ENCODE results near the gene KIF7. TPM values are rescaled to one million over a fixed set of nuclear protein-coding genes. Genes with fewer than 3 reads are reported as not detected.

KIF7 gene
- polyA plus RNA-seq, 1 donor from 2014 or later = 5.2 TPM

DNA sequence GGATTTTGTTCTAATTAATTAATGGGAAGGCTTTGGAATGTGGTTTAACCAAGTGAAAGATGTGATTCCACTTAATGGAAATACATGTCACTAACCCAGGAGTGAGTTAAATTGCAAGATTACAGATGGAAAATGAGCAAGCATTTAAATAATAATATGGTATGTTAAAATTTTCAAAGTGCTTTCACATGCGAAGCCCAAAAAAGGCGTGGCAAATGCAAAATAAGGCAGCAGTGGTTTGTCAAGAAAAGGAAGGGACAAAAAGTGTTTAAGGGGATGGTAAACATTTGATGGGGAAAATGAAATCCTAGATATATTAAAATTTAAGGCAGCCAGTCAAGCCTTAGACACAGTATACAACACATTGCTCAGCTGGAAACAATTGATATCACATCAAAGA lies 77.1 kb downstream of the KIF7 start:
- no peaks in the 10 kb centered on the region for H3K9me2 ChIP-seq (ENCODE audit: insufficient read depth, low read length)
- H3K36me3 ChIP-seq (ENCODE audit: insufficient read depth, low read length) = no peaks in the 10 kb centered on the region
- no peak overlapping the region for H3K9ac ChIP-seq (ENCODE audit: low read length)
- no peaks in the 10 kb centered on the region for H4K20me1 ChIP-seq (ENCODE audit: insufficient read depth)
- H3F3A ChIP-seq (ENCODE audit: insufficient read depth, low read length, poor library complexity, severe bottlenecking) = no peaks in the 10 kb centered on the region
- H3K4me3 ChIP-seq (ENCODE audit: low read length) = no peak overlapping the region
- H2AFZ ChIP-seq (ENCODE audit: low read depth, low read length) = no peak overlapping the region
- no peak overlapping the region for H3K27ac ChIP-seq (ENCODE audit: low read length)
- no peaks in the 10 kb centered on the region for H3K27me3 ChIP-seq (ENCODE audit: insufficient read depth, low read depth, low read length)
- no peak overlapping the region for H3K4me2 ChIP-seq (ENCODE audit: low read length)
- H3K79me2 ChIP-seq (replicated peaks; ENCODE audit: insufficient read depth, low read length) = peaks cover 27% of the 10 kb centered on the region
- H3K9me3 ChIP-seq (ENCODE audit: low read length) = no peaks in the 10 kb centered on the region
- TF ChIP-seq TAF1 (IDR thresholded peaks at IDR 0.05; ENCODE audit: low read depth) = no peak
- TF ChIP-seq SMC3 (conservative IDR thresholded peaks at IDR 0.05; ENCODE audit: poor library complexity) = no peak
- no peak for TF ChIP-seq EP300 (conservative IDR thresholded peaks at IDR 0.05; ENCODE audit: poor library complexity, severe bottlenecking)
- TF ChIP-seq, protein P1, sequence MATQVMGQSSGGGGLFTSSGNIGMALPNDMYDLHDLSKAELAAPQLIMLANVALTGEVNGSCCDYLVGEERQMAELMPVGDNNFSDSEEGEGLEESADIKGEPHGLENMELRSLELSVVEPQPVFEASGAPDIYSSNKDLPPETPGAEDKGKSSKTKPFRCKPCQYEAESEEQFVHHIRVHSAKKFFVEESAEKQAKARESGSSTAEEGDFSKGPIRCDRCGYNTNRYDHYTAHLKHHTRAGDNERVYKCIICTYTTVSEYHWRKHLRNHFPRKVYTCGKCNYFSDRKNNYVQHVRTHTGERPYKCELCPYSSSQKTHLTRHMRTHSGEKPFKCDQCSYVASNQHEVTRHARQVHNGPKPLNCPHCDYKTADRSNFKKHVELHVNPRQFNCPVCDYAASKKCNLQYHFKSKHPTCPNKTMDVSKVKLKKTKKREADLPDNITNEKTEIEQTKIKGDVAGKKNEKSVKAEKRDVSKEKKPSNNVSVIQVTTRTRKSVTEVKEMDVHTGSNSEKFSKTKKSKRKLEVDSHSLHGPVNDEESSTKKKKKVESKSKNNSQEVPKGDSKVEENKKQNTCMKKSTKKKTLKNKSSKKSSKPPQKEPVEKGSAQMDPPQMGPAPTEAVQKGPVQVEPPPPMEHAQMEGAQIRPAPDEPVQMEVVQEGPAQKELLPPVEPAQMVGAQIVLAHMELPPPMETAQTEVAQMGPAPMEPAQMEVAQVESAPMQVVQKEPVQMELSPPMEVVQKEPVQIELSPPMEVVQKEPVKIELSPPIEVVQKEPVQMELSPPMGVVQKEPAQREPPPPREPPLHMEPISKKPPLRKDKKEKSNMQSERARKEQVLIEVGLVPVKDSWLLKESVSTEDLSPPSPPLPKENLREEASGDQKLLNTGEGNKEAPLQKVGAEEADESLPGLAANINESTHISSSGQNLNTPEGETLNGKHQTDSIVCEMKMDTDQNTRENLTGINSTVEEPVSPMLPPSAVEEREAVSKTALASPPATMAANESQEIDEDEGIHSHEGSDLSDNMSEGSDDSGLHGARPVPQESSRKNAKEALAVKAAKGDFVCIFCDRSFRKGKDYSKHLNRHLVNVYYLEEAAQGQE (IDR thresholded peaks at IDR 0.05; ENCODE audit: borderline replicate concordance) = no peak
- TF ChIP-seq EZH2 (IDR thresholded peaks at IDR 0.05; ENCODE audit: borderline replicate concordance, insufficient read depth, low read length, poor library complexity, severe bottlenecking) = no peak
- TF ChIP-seq, protein P2, sequence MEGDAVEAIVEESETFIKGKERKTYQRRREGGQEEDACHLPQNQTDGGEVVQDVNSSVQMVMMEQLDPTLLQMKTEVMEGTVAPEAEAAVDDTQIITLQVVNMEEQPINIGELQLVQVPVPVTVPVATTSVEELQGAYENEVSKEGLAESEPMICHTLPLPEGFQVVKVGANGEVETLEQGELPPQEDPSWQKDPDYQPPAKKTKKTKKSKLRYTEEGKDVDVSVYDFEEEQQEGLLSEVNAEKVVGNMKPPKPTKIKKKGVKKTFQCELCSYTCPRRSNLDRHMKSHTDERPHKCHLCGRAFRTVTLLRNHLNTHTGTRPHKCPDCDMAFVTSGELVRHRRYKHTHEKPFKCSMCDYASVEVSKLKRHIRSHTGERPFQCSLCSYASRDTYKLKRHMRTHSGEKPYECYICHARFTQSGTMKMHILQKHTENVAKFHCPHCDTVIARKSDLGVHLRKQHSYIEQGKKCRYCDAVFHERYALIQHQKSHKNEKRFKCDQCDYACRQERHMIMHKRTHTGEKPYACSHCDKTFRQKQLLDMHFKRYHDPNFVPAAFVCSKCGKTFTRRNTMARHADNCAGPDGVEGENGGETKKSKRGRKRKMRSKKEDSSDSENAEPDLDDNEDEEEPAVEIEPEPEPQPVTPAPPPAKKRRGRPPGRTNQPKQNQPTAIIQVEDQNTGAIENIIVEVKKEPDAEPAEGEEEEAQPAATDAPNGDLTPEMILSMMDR (IDR thresholded peaks at IDR 0.05; ENCODE audit: poor library complexity, severe bottlenecking) = no peak
- TF ChIP-seq MXI1 (conservative IDR thresholded peaks at IDR 0.05; ENCODE audit: poor library complexity, severe bottlenecking) = no peak
- no peak for TF ChIP-seq RAD21 (conservative IDR thresholded peaks at IDR 0.05)
- TF ChIP-seq POLR2AphosphoS5 (IDR thresholded peaks at IDR 0.05) = no peak

Other genes with a start within 250 kb of the KIF7 start
- 0.32 TPM in 1 of 2 replicates, not detected in the other for gene RHCG, start 158.9 kb downstream of the KIF7 start, polyA plus RNA-seq
- 0.06 and 0.36 TPM in 2 replicates for gene TICRR, start 80.0 kb downstream of the KIF7 start, polyA plus RNA-seq
- 0.08 TPM in 1 of 2 replicates, not detected in the other for gene PLIN1, start 23.9 kb upstream of the KIF7 start, polyA plus RNA-seq
- 13.6 and 18.1 TPM in 2 replicates for gene PEX11A, start 35.3 kb upstream of the KIF7 start, polyA plus RNA-seq
- gene WDR93, start 35.3 kb upstream of the KIF7 start, polyA plus RNA-seq = 0.41 TPM in 1 of 2 replicates, not detected in the other
- 4.8 and 5.5 TPM in 2 replicates for gene MESP1, start 95.8 kb upstream of the KIF7 start, polyA plus RNA-seq
- not detected in 2 replicates for gene MESP2, start 120.9 kb upstream of the KIF7 start, polyA plus RNA-seq
- gene ANPEP, start 159.4 kb upstream of the KIF7 start, polyA plus RNA-seq = not detected in 2 replicates
- gene AP3S2, start 238.5 kb upstream of the KIF7 start, polyA plus RNA-seq = 47.6 and 60.5 TPM in 2 replicates